DOHH2 (cell line): ENCODE results near the gene TSC22D3.

ENCODE experiments used
- H3F3A ChIP-seq: fragments of 200-600 bp; sonication (generic), shearing (Covaris generic); 2 replicates; pipeline ENCODE4 v1.6.0; 2016; ENCODE audit warnings: antibody characterized with exemption, mild to moderate bottlenecking; ENCODE audit not compliant: control insufficient read depth, insufficient read depth
- H3K27ac ChIP-seq: fragments of 200-600 bp; sonication (generic); 2 replicates; pipeline ENCODE4 v1.5.1; 2014; ENCODE audit warnings: low read depth, mild to moderate bottlenecking, low read length, moderate library complexity
- H3K27me3 ChIP-seq: fragments of 200-600 bp; sonication (generic); 2 replicates; pipeline ENCODE4 v1.6.1; 2014; ENCODE audit warnings: mild to moderate bottlenecking, low read length, mixed read lengths; ENCODE audit not compliant: control insufficient read depth
- H3K36me3 ChIP-seq: fragments of 200-600 bp; sonication (generic); 2 replicates; pipeline ENCODE4 v1.6.1; 2014; ENCODE audit warnings: mild to moderate bottlenecking, low read length, moderate library complexity, mixed read lengths; ENCODE audit not compliant: control insufficient read depth
- H3K4me1 ChIP-seq: fragments of 200-600 bp; sonication (generic); 2 replicates; pipeline ENCODE4 v1.6.1; 2014; ENCODE audit warnings: mild to moderate bottlenecking, low read length, mixed read lengths; ENCODE audit not compliant: control insufficient read depth
- H3K4me2 ChIP-seq: fragments of 200-600 bp; sonication (generic); 2 replicates; pipeline ENCODE4 v1.6.0; 2014; ENCODE audit warnings: mild to moderate bottlenecking, low read length, moderate library complexity
- H3K4me3 ChIP-seq: fragments of 200-600 bp; sonication (generic); 2 replicates; pipeline ENCODE4 v1.5.1; 2014; ENCODE audit warnings: mild to moderate bottlenecking, low read length, mixed read lengths
- H3K79me2 ChIP-seq: fragments of 200-600 bp; sonication (generic); 2 replicates; pipeline ENCODE4 v1.6.1; 2014; ENCODE audit warnings: mild to moderate bottlenecking, low read length, mixed read lengths; ENCODE audit not compliant: control insufficient read depth
- H3K9me2 ChIP-seq: fragments of 200-600 bp; sonication (generic); replicated peaks from 2 replicates; pipeline ENCODE4 v1.6.1; 2014; ENCODE audit warnings: mild to moderate bottlenecking, low read length, mixed read lengths; ENCODE audit not compliant: control insufficient read depth
- H3K9me3 ChIP-seq: fragments of 200-600 bp; sonication (generic); 2 replicates; pipeline ENCODE4 v1.6.1; 2014; ENCODE audit warnings: antibody characterized with exemption, low read length, mixed read lengths; ENCODE audit not compliant: control insufficient read depth, insufficient read depth
- H4K20me1 ChIP-seq: fragments of 200-600 bp; sonication (generic); 2 replicates; pipeline ENCODE4 v1.6.0; 2014; ENCODE audit warnings: low read depth, mild to moderate bottlenecking, antibody characterized with exemption, low read length, moderate library complexity; ENCODE audit not compliant: control insufficient read depth, insufficient read depth
- CTCF ChIP-seq: fragments of 200-600 bp; sonication (generic); IDR thresholded peaks from one replicate; pipeline ENCODE4 v1.5.1; 2014; ENCODE audit warnings: antibody characterized with exemption, mild to moderate bottlenecking, low read depth, low read length; ENCODE audit not compliant: poor library complexity, severe bottlenecking
- EZH2phosphoT487 ChIP-seq: fragments of 200-600 bp; sonication (generic); IDR thresholded peaks from 2 replicates; pipeline ENCODE4 v1.6.1; 2017; ENCODE audit warnings: borderline replicate concordance, mild to moderate bottlenecking, antibody characterized with exemption, low read length, moderate library complexity, mixed read lengths

The TSC22D3 gene

GRCh38 chrX:107677909-107678308, 97.7 kb downstream of the TSC22D3 start:
- Histone ChIP-seq H3K27me3 (no peaks in the 10 kb centered on the region), H3F3A (peaks cover 20% of the 10 kb centered on the region), H3K4me2 (peak overlapping the region; percentile 90), H3K4me1 (peaks cover 63% of the 10 kb centered on the region), H3K9me2 (no peaks in the 10 kb centered on the region), H3K79me2 (peaks cover 20% of the 10 kb centered on the region), H3K27ac (peak overlapping the region; percentile 90; the same call in 1 of the 2 replicates), H3K36me3 (no peaks in the 10 kb centered on the region; the same call in 1 of the 2 replicates), H3K4me3 (peak overlapping the region; percentile 57; the same call in 1 of the 2 replicates), H4K20me1 (no peaks in the 10 kb centered on the region), H3K9me3 (no peaks in the 10 kb centered on the region)
- no peak for TF ChIP-seq EZH2phosphoT487

GRCh38 chrX:107677501-107677901, 98.1 kb downstream of the TSC22D3 start:
- peak overlapping the region; percentile 90 for H3K4me2 ChIP-seq
- peaks cover 20% of the 10 kb centered on the region for H3K79me2 ChIP-seq
- peaks cover 66% of the 10 kb centered on the region for H3K4me1 ChIP-seq
- H3F3A ChIP-seq = peaks cover 20% of the 10 kb centered on the region
- peak overlapping the region; percentile 90 for H3K27ac ChIP-seq
- peak overlapping the region; percentile 89 for H3K4me3 ChIP-seq
- peak; percentile 27 for TF ChIP-seq CTCF
- TF ChIP-seq EZH2phosphoT487 = no peak
- no peaks in the 10 kb centered on the region for H3K9me3 ChIP-seq
- no peaks in the 10 kb centered on the region for H3K9me2 ChIP-seq
- H4K20me1 ChIP-seq = no peaks in the 10 kb centered on the region
- no peaks in the 10 kb centered on the region; the same call in 1 of the 2 replicates for H3K36me3 ChIP-seq
- no peaks in the 10 kb centered on the region for H3K27me3 ChIP-seq

- no peaks in the 10 kb centered on the region for H3K9me2 ChIP-seq
- no peaks in the 10 kb centered on the region for H3K27me3 ChIP-seq
- H3K79me2 ChIP-seq = peaks cover 24% of the 10 kb centered on the region
- peaks cover 66% of the 10 kb centered on the region for H3K4me1 ChIP-seq
- H3K4me3 ChIP-seq = peak overlapping the region; percentile 89
- peak overlapping the region; percentile 90 for H3K4me2 ChIP-seq
- no peaks in the 10 kb centered on the region for H4K20me1 ChIP-seq
- H3K36me3 ChIP-seq = no peaks in the 10 kb centered on the region; the same call in 1 of the 2 replicates
- no peaks in the 10 kb centered on the region for H3K9me3 ChIP-seq
- peak overlapping the region; percentile 90 for H3K27ac ChIP-seq
- peaks cover 20% of the 10 kb centered on the region for H3F3A ChIP-seq
- TF ChIP-seq EZH2phosphoT487 (no peak), CTCF (no peak)
Measured at GRCh38 chrX:107676559-107677378, 98.8 kb downstream of the TSC22D3 start.
